ENCODE results near the gene CMBL. TPM values are rescaled to one million over a fixed set of nuclear protein-coding genes. Genes with fewer than 3 reads are reported as not detected.
A peak's percentile ranks its signal among the peaks of the same experiment; 100 is the strongest.
"Not testable (repeated sequence)": the region's sequence is repeated elsewhere in the genome, so short reads cannot be mapped to it uniquely, and the experiment has no call there.

CMBL gene
- 7.6 and 28.6 TPM in 2 replicates for total RNA-seq

DNA sequence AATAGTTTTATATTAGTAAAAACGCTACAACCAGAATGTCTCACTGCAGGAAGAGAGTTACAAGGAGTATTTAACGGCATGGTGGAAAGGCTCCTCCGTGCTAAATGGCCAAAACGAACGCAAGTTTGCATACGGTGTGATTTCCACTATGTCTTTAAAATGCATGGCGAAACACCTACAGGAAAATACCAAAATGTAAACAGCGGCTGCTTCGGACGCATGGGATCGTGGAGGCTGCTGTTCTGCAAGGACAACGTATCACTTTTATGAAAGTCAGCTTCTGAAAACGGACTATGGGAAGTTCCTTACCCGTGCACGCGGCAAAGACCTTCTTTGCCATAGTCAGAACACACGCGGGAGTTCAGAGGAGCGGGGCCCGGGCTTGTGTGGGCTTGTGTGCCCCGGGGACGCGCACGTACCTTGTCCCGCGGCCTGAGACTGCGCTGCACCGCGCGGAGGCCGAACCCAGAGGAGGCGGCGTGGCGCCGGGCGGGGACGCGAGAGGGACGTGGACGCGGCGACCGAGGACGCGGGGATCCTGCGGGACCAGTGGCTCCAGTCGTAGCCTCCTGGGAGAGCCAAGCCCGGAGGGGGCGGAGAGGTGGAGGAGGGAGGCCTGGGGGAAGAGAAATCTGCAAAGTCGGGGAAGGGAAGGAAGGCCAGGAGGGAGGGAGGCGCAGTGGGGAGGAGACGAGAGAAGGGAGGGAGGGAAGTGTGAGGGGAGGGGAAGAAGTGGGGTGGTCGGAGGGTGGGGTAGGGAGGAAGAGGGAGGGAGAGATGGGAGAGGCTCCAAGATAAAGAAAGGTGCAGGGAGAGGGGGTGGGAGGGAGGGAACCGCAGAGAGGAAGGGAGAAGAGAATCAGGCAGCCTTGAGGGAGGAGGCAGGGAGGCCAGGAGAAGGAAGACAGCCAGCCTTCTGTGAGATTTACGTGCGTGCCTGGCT is at the start of gene CMBL:
CMBL (minus strand) TSS at position 697 of the 943 bp plus-strand sequence. CDS start 17,140 bp downstream, outside the sequence.
- no peak for DNase-seq (ENCODE audit: low read depth)

- DNase-seq (ENCODE audit: low read depth): no peak
Measured at GRCh38 chr5:10355071-10355889, 47.6 kb upstream of the CMBL start.

- no peak for DNase-seq (ENCODE audit: low read depth)
Measured at GRCh38 chr5:10354048-10354872, 46.6 kb upstream of the CMBL start.

GRCh38 chr5:10353241-10354047 is 45.7 kb upstream of the CMBL start, which contains the start of gene MARCHF6:
MARCHF6 (plus strand) TSS chr5:10353695; CDS start chr5:10353899, 204 bp downstream.
- peak; percentile 60 for DNase-seq (ENCODE audit: low read depth)

DNA sequence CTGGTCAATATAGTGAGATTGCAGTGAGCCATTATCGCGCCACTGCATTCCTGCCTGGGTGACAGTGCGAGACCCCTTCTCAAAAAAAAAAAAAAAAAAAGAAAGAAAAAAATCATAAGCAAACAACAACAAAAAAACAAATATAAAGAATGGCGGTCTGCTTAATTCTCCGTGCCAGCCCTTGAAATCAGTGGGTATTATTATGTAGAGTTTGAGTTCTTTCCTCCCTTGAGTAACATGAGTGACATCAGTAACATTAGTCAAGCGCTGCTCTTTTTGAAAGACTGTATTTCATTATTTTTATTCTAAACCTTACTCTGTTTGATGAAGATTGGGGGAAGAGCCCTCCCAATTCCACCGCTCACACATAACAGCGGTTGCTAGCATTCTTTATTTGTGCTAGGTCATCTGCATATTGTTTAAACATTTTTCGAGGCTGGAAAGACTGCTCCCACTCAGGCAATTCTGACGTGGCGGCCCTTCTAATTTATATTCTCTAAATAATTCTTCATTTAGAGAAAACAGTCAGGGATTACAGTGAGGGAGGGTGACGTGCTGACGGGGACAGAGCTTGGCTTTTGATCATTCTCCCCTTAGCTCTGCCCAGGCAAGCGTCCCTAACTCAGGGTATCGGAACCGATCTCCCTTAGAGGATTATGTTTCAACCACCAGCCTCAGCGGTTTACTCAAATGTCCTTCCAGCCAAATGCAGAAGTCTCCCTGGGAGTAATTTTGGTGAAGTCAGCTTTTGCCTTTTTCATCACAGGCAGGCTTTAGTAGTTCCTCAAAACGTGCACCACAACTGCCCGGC is 44.9 kb upstream of the CMBL start:
- DNase-seq (ENCODE audit: low read depth): no peak

DNA sequence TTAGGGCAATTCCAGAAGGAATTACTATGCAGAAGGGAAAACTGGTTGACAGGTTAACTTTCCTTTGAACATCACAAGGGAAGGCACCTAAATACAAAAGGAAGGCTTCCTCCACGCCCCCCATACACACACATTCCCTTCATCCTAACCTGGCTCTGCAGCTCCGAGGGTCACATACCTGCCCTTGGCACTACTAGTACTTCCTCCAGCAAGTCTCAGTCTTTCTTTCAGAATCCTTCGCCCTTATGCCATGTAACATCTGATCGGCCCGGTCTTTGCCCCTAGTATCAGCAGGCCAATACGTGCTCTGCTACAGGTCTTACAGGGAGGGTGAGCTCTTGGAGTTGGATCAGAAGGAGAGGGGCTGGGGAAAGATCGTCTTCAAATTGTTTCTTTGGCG is 44.2 kb upstream of the CMBL start:
- no peak for DNase-seq (ENCODE audit: low read depth)

- peak; percentile 90 for DNase-seq (ENCODE audit: low read depth)
Measured at GRCh38 chr5:10351199-10351905, 43.6 kb upstream of the CMBL start.

DNA sequence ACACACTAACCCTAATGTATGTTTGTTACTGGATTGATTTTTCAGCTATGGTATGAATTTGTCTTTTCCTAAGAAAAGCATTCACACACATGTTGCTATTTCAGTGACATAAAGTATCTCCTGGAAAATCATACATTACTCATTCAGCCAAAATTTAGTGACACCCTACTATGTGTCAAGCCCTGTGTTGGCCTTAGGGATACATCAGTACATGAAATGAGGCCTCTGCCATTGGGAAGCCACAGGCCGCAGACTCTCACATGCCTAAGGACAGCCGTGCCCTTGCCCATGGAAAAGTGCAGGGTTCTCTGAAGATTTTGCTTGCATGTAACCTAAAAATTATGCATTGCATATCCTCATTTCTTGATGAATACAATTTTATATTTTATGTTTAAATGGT is 40.6 kb upstream of the CMBL start:
- no peak for DNase-seq (ENCODE audit: low read depth)

- DNase-seq (ENCODE audit: low read depth): not testable (repeated sequence)
Measured at GRCh38 chr5:10344461-10345106, 36.9 kb upstream of the CMBL start.

- no peak for DNase-seq (ENCODE audit: low read depth)
Measured at GRCh38 chr5:10343486-10343885, 35.8 kb upstream of the CMBL start.

- no peak for DNase-seq (ENCODE audit: low read depth)
Measured at GRCh38 chr5:10339958-10340357, 32.3 kb upstream of the CMBL start.

GRCh38 chr5:10339058-10339811 is 31.5 kb upstream of the CMBL start:
- no peak for DNase-seq (ENCODE audit: low read depth)

DNA sequence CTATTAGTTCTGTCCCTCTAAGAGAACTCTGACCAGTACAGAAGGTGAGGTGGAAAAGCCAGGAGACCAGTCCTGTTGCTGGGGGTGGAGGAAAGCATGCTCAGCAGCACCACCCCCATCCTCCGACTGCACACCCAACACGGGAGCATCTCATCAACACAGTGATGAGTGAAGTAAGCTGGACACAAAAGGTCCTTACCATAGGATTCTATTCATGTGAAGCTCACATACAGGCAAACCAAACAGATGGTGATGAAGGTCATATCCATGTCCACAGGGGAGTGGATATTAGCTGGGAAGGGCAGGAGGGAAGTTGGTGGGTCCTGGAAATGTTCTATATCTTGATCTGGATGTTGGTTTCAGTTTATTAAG is 31.0 kb upstream of the CMBL start:
- no peak for DNase-seq (ENCODE audit: low read depth)

DNA sequence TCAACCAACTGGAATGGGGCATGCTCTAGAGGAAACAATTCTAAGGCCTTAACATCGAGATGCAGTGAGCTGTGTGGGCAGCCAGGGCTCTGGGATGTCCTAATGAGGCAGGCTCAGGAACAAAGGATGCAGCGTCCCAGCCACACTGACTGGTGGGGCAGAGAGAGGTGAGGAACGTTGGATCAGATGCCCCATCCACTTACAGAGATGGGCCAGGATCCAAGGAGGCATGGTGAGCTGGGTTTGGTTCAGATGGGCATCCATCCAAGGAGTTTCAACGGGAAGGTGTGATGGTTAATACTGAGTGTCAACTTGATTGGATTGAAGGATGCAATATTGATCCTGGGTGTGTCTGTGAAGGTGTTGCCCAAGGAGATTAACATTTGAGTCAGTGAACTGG is 30.3 kb upstream of the CMBL start:
- no peak for DNase-seq (ENCODE audit: low read depth)

GRCh38 chr5:10337107-10337506 is 29.4 kb upstream of the CMBL start:
- DNase-seq (ENCODE audit: low read depth): no peak

DNA sequence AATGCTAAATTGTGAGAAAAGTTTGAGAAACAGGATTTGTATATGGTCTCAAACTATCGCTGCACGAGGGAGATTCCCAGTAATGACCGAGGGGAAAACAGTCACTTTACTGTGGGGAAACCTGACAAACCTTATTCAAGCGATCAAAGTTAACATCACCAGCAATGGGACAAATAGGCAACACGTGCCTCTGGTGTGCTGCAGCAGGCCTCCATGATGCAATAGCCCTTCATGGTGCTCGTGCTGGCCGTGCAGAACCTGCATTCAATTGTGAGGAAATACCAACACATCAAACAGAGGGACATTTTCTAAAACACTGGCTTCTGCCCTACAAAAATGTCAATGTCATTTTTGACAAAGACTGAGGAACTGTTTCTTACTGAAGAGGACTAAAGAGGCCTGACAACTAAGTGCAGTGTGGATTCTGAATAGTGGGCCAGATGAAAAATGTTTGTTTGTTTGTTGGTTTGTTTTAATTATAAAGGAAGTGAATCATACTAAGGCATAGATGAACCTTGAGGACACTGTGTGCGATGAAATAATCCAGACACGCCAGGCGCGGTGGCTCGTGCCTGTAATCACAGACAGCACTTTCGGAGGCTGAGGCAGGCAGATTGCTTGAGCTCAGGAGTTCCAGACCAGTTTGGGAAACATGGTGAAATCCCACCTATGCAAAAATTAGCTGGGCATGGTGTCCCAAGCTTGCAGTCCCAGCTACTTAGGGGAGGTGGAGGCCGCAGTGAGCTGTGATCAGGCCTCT is 28.2 kb upstream of the CMBL start:
- no peak for DNase-seq (ENCODE audit: low read depth)

GRCh38 chr5:10334831-10335230 is 27.1 kb upstream of the CMBL start:
- no peak for DNase-seq (ENCODE audit: low read depth)
